Activated T-helper 1 cell treated with anti-CD3 and anti-CD28 coated beads, Interleukin-12 subunit alpha, Interleukin-12 subunit beta, Interleukin-2, Interleukin-4 antibody, amounts not matched to agents 30 ng/mL and 10 ng/mL and 1 ng/mL, durations not matched to agents 14 hours and 24 hours and 36 hours (primary cell): ENCODE measurements around the gene NHP2. TPM values are rescaled to one million over a fixed set of nuclear protein-coding genes. Genes with fewer than 3 reads are reported as not detected.

ENCODE experiments used
- DNase-seq: peaks from one replicate; pipeline ENCODE4 v3.0.0; 2021; ENCODE audit warnings: low spot score
- H3K27ac Mint-ChIP-seq: one replicate; pipeline ENCODE4 v1.8.0; 2021; ENCODE audit warnings: mild to moderate bottlenecking, mixed read lengths
- H3K27me3 Mint-ChIP-seq: one replicate; pipeline ENCODE4 v1.8.0; 2022; ENCODE audit warnings: mild to moderate bottlenecking, moderate library complexity, mixed read lengths; ENCODE audit not compliant: insufficient read depth
- H3K36me3 Mint-ChIP-seq: one replicate; pipeline ENCODE4 v1.8.0; 2021; ENCODE audit warnings: low read depth, mixed read lengths
- H3K4me1 Mint-ChIP-seq: one replicate; pipeline ENCODE4 v1.8.0; 2021; ENCODE audit warnings: low read depth, mixed read lengths
- H3K4me3 Mint-ChIP-seq: one replicate; pipeline ENCODE4 v1.8.0; 2021; ENCODE audit warnings: mild to moderate bottlenecking, moderate library complexity, mixed read lengths
- H3K9me3 Mint-ChIP-seq: one replicate; pipeline ENCODE4 v1.8.0; 2021; ENCODE audit warnings: mixed read lengths
- intact Hi-C: fragments of 100-400 bp; cut with micrococcal nuclease; formaldehyde crosslinking; loops from one replicate; pipeline ENCODE4 v1.15.1; 2024
- total RNA-seq: library from RNA; stranded (reverse); gene quantifications from 2 replicates; pipeline ENCODE4 v1.2.3, GENCODE V29; 2022

The NHP2 gene
- total RNA-seq, 1 donor from 2014 or later: 265 TPM

DNA sequence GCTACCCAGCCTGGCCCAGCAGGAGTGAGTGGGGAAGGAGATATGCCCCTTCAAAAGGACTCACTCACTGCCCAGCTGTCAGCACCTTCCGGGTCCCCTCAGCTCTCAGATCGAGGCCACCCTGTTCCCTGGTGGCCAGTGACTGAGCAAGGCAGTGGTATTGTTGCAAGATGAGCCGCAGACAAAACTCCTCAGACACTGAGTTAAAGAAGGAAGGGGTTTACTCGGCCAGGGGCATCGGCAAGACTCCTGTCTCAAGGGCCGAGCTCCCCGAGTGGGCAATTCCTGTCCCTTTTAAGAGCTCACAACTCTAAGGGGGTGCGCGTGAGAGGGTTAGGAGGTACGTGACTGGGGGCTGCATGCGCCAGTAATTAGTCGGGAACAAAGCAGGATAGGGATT lies 50.1 kb downstream of the NHP2 start:
- no peak overlapping the region for H3K4me3 Mint-ChIP-seq
- H3K27me3 Mint-ChIP-seq: peaks cover 7% of the 10 kb centered on the region
- intact Hi-C loops: no loop called here
- no peak for DNase-seq
- no peaks in the 10 kb centered on the region for H3K36me3 Mint-ChIP-seq
- H3K9me3 Mint-ChIP-seq: no peaks in the 10 kb centered on the region
- H3K27ac Mint-ChIP-seq: no peak overlapping the region
- no peaks in the 10 kb centered on the region for H3K4me1 Mint-ChIP-seq

Other genes with a start within 250 kb of the NHP2 start
- not detected in 2 replicates for gene PROP1, start 157.6 kb downstream of the NHP2 start, total RNA-seq
- 1.8 TPM in 2 replicates for gene N4BP3, start 40.4 kb downstream of the NHP2 start, total RNA-seq
- gene RMND5B, start 22.9 kb downstream of the NHP2 start, total RNA-seq: 23.9 and 28.0 TPM in 2 replicates
- gene GMCL2, start 33.5 kb upstream of the NHP2 start, total RNA-seq: not detected in 2 replicates
- 459 and 472 TPM in 2 replicates for gene HNRNPAB, start 50.6 kb upstream of the NHP2 start, total RNA-seq
- gene PHYKPL, start 78.9 kb upstream of the NHP2 start, total RNA-seq: 84.4 and 86.7 TPM in 2 replicates